PFSK-1 (cell line): ENCODE measurements around the gene HSPA12B.

Source experiments
- FOXP2 ChIP-seq: optimal IDR thresholded peaks from 2 replicates; pipeline ENCODE3; 2011; ENCODE audit warnings: borderline replicate concordance, control low read depth, inconsistent platforms; ENCODE audit not compliant: insufficient read depth; ENCODE audit errors: extremely low read length, extremely low read depth
- POLR2AphosphoS5 ChIP-seq: IDR thresholded peaks from 2 replicates; pipeline ENCODE4 v1.6.1; 2012; ENCODE audit warnings: low read depth, mild to moderate bottlenecking, control low read depth, low read length, moderate library complexity
- REST ChIP-seq, 2 experiments: IDR thresholded peaks; 2 replicates each; pipeline versions ENCODE4 v1.6.1 to v1.8.0; 2011 to 2012; ENCODE audit warnings: low read depth in 2 of 2, low read length in 2 of 2, control low read depth in 1 of 2, inconsistent platforms in 1 of 2, mild to moderate bottlenecking in 1 of 2, moderate library complexity in 1 of 2; ENCODE audit not compliant: insufficient read depth in 1 of 2
- SIN3A ChIP-seq: IDR thresholded peaks from 2 replicates; pipeline ENCODE4 v1.6.1; 2012; ENCODE audit warnings: mild to moderate bottlenecking, low read length, moderate library complexity, borderline replicate concordance; ENCODE audit not compliant: insufficient read depth
- TAF1 ChIP-seq: IDR thresholded peaks from 2 replicates; pipeline ENCODE4 v1.6.1; 2012; ENCODE audit warnings: low read length, control low read depth, borderline replicate concordance; ENCODE audit not compliant: insufficient read depth

DNA sequence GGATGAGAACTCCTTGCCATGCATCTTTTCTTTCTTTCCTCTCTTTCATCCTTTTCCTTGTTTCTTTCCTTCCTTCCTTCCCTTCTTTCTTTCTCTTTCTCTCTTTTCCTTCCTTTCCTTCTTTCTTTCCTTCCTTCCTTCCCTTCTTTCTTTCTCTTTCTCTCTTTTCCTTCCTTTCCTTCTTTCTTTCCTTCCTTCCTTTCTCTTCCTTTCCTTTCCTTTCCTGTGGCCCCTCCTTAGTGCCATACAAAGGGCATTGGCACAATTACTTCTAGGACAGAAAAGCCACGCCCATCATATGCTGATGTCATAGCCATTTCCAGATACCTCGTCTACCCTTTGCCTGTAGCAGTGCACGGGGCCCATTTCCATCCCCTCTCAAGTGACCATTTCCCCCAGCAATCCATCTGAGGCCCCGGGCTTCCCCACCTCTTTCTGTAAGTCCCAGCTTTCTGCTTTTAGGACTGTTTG lies 56.2 kb downstream of the HSPA12B start:
- TF ChIP-seq POLR2AphosphoS5 (no peak), TAF1 (no peak), REST (IDR thresholded peaks at IDR 0.05; ENCODE audit: insufficient read depth in 1 of 2, low read depth in 2 of 2, low read length in 2 of 2) (no peak), SIN3A (no peak), FOXP2 (no peak)
